ENCODE measurements around the gene FRY. TPM values are rescaled to one million over a fixed set of nuclear protein-coding genes. Genes with fewer than 3 reads are reported as not detected.

The FRY gene
- total RNA-seq, 2 experiments from 2014 or later = 1.2 to 1.5 TPM

- ATAC-seq (no peak), DNase-seq (no peak)
- Mint-ChIP-seq H3K27ac (no peak overlapping the region), H3K36me3 (no peaks in the 10 kb centered on the region), H3K9me3 (ENCODE audit: low read depth) (no peaks in the 10 kb centered on the region), H3K4me3 (no peak overlapping the region), H3K27me3 (peaks cover 10% of the 10 kb centered on the region), H3K4me1 (no peaks in the 10 kb centered on the region)
- CTCF ChIA-PET = no interaction called here
Observed at GRCh38 chr13:32202268-32202667, 170.7 kb downstream of the FRY start.

- CTCF ChIA-PET = no interaction called here
- no peak for ATAC-seq
Observed at GRCh38 chr13:32203221-32203620, 171.6 kb downstream of the FRY start.

GRCh38 chr13:32203736-32204135 lies 172.2 kb downstream of the FRY start:
- Mint-ChIP-seq H3K4me1 (no peaks in the 10 kb centered on the region), H3K27me3 (peaks cover 14% of the 10 kb centered on the region), H3K4me3 (no peak overlapping the region), H3K27ac (no peak overlapping the region), H3K36me3 (no peaks in the 10 kb centered on the region), H3K9me3 (ENCODE audit: low read depth) (no peaks in the 10 kb centered on the region)
- CTCF ChIA-PET = no interaction called here
- DNase-seq = no peak
- no peak for ATAC-seq

More at GRCh38 chr13:32203221-32203620, 171.6 kb downstream of the FRY start:
- no peak overlapping the region for H3K4me3 Mint-ChIP-seq
- no peaks in the 10 kb centered on the region for H3K4me1 Mint-ChIP-seq
- H3K27ac Mint-ChIP-seq = no peak overlapping the region
- no peak for DNase-seq
- H3K9me3 Mint-ChIP-seq (ENCODE audit: low read depth) = no peaks in the 10 kb centered on the region
- no peaks in the 10 kb centered on the region for H3K36me3 Mint-ChIP-seq
- H3K27me3 Mint-ChIP-seq = peaks cover 11% of the 10 kb centered on the region

DNA sequence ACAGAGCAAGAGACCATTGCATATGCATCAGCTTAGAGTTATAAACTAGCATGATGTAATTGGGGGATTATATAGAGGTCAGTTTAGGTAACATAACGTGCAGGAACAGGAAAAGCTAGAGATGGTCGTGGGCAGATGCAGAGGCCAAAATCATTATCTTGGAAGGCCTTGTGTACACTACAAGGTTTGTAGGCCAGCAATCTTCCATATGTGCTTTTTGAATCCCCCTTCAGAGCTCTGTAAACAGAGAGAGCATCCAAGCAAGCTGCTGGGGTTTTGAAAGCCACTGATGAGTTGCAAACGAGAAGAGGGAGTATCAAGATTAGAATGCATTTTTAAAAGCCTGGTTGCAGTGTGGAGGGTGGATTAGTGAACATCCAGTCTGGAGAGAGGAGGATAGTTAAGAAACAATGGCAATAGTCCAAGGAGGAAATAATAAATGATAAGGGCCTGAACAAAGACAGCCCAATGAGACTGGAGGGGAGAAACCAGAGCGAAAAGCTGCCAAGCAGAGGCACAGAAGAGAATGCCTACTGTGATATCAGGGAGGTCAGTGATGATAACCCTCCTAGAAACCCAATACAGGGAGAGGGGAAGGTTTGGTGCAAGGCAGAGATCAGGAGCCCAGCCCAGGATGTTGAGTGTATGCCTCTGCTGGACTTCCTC lies 174.0 kb downstream of the FRY start:
- no peaks in the 10 kb centered on the region for H3K9me3 Mint-ChIP-seq (ENCODE audit: low read depth)
- H3K27ac Mint-ChIP-seq = no peak overlapping the region
- H3K36me3 Mint-ChIP-seq = no peaks in the 10 kb centered on the region
- CTCF ChIA-PET = no interaction called here
- ATAC-seq (no peak), DNase-seq (no peak)
- H3K4me1 Mint-ChIP-seq = no peaks in the 10 kb centered on the region
- H3K27me3 Mint-ChIP-seq = peaks cover 14% of the 10 kb centered on the region
- no peak overlapping the region for H3K4me3 Mint-ChIP-seq

GRCh38 chr13:32206097-32206740 lies 174.6 kb downstream of the FRY start:
- DNase-seq (no peak), ATAC-seq (no peak)
- no peaks in the 10 kb centered on the region for H3K36me3 Mint-ChIP-seq
- no peak overlapping the region for H3K4me3 Mint-ChIP-seq
- H3K4me1 Mint-ChIP-seq = no peaks in the 10 kb centered on the region
- H3K27me3 Mint-ChIP-seq = peaks cover 16% of the 10 kb centered on the region
- no peaks in the 10 kb centered on the region for H3K9me3 Mint-ChIP-seq (ENCODE audit: low read depth)
- H3K27ac Mint-ChIP-seq = no peak overlapping the region
- CTCF ChIA-PET = no interaction called here

GRCh38 chr13:32208860-32209259 lies 177.3 kb downstream of the FRY start:
- Mint-ChIP-seq H3K4me1 (no peaks in the 10 kb centered on the region), H3K4me3 (no peak overlapping the region), H3K36me3 (no peaks in the 10 kb centered on the region), H3K27me3 (peaks cover 19% of the 10 kb centered on the region), H3K9me3 (ENCODE audit: low read depth) (no peaks in the 10 kb centered on the region), H3K27ac (no peak overlapping the region)
- ATAC-seq (no peak), DNase-seq (no peak)
- CTCF ChIA-PET = no interaction called here

DNA sequence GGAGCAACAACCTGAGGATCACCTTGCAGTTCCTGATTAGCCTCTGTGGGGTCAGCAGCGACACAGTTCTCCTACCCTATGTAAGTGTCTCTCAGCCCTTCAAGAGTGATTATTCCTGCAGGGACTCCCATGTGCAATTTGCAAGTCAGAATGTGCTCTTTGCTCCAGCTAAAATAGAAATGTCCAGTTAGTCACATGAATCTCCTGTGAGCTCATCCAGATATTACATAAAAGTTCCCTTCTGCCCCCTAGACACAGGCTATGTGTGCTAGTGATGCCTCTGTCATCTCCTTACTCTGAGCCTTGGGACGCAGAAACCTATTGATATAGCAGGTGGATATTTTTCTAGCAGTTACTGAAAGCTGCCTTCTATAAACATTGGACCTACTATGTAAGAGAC lies 178.1 kb downstream of the FRY start:
- Mint-ChIP-seq H3K9me3 (ENCODE audit: low read depth) (no peaks in the 10 kb centered on the region), H3K36me3 (no peaks in the 10 kb centered on the region), H3K27me3 (peaks cover 17% of the 10 kb centered on the region), H3K4me1 (no peaks in the 10 kb centered on the region), H3K4me3 (no peak overlapping the region), H3K27ac (no peak overlapping the region)
- ATAC-seq (no peak), DNase-seq (no peak)
- CTCF ChIA-PET = no interaction called here

DNA sequence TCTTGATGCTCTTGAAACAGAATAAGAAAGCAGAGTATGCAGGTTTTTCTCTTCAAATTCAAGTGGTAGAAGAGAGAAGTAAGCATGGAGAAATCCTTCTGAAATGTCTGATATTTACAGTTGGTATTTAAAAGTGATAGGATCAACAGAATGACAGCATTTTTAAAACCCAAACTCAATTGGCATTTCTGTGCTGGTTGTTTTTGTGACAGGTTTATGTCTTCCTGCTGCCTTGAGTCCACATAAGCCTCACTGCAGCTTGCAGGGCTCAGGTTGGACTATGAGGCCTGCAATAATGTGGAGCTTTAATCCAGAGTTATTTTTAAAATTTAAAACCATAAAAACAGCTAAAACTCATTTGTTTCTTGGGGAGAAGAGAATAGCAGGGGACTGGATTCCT lies 178.5 kb downstream of the FRY start:
- no peaks in the 10 kb centered on the region for H3K9me3 Mint-ChIP-seq (ENCODE audit: low read depth)
- H3K27ac Mint-ChIP-seq = no peak overlapping the region
- H3K36me3 Mint-ChIP-seq = no peaks in the 10 kb centered on the region
- peaks cover 17% of the 10 kb centered on the region for H3K27me3 Mint-ChIP-seq
- H3K4me1 Mint-ChIP-seq = no peaks in the 10 kb centered on the region
- DNase-seq = no peak
- no peak for ATAC-seq
- no peak overlapping the region for H3K4me3 Mint-ChIP-seq
- CTCF ChIA-PET = no interaction called here

- Mint-ChIP-seq H3K27me3 (peaks cover 12% of the 10 kb centered on the region), H3K9me3 (ENCODE audit: low read depth) (no peaks in the 10 kb centered on the region), H3K4me3 (no peak overlapping the region), H3K36me3 (no peaks in the 10 kb centered on the region), H3K27ac (no peak overlapping the region), H3K4me1 (no peaks in the 10 kb centered on the region)
- CTCF ChIA-PET = no interaction called here
- ATAC-seq (no peak), DNase-seq (no peak)
Observed at GRCh38 chr13:32211813-32212212, 180.2 kb downstream of the FRY start.

DNA sequence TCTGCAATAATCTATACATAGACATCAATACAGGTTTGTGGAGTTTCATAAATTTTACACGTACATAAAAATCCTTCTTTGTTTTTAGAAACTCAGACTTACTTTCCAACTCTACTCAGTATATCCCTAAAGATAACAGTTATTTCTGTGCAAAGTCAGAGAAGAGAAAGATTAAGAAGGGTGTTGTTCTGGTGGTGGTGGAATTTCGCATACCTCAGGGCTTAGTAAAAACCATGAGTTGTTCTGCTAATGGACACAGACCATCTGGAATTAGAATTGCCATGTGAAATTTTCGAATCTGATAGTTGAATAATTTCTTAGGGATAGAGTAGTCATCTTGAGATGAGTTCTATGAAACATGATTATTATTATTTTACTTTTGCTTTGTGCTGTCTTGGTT lies 180.8 kb downstream of the FRY start:
- CTCF ChIA-PET = no interaction called here
- DNase-seq (no peak), ATAC-seq (no peak)
- H3K27ac Mint-ChIP-seq = no peak overlapping the region
- no peaks in the 10 kb centered on the region for H3K9me3 Mint-ChIP-seq (ENCODE audit: low read depth)
- no peaks in the 10 kb centered on the region for H3K36me3 Mint-ChIP-seq
- H3K4me1 Mint-ChIP-seq = no peaks in the 10 kb centered on the region
- H3K4me3 Mint-ChIP-seq = no peak overlapping the region
- H3K27me3 Mint-ChIP-seq = peaks cover 8% of the 10 kb centered on the region

DNA sequence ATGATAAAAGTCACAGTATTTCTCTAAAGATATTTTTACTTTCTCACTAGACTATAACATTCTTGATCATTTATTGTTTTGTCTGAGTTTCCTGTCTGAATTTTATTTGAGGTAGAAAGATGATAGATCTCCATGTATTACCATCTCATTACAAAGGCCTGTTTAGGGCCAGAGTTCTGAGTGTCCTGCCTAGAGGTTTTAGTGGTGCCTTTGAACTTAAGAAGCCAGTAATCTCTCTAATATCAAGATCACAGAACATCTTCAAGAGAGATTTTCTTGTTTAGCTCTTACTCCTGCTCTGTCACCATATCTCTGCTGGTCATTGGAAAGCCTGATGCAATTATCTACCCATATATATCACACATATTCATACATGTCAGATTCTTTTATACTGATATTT lies 182.1 kb downstream of the FRY start:
- peaks cover 5% of the 10 kb centered on the region for H3K27me3 Mint-ChIP-seq
- DNase-seq (no peak), ATAC-seq (no peak)
- H3K9me3 Mint-ChIP-seq (ENCODE audit: low read depth) = no peaks in the 10 kb centered on the region
- H3K36me3 Mint-ChIP-seq = no peaks in the 10 kb centered on the region
- H3K4me1 Mint-ChIP-seq = no peaks in the 10 kb centered on the region
- CTCF ChIA-PET = no interaction called here
- H3K27ac Mint-ChIP-seq = no peak overlapping the region
- no peak overlapping the region for H3K4me3 Mint-ChIP-seq

DNA sequence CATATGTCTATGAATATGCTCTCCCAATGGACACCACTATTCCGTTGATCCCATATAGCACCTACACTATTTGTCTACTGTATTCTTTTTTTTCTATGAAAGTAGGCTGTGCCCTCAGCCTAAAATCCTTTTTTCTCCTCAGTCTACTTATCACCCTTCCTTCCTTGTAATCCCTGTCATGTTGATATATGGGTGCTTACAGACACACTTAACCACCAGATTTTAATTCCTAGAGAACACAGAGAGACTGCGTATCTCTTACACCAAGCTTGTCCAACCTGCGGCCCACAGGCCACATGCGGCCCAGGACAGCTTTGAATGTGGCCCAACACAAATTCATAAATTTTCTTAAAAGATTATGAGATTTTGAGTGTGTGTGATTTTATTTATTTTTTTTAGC lies 182.5 kb downstream of the FRY start:
- CTCF ChIA-PET = no interaction called here
- ATAC-seq = no peak

DNA sequence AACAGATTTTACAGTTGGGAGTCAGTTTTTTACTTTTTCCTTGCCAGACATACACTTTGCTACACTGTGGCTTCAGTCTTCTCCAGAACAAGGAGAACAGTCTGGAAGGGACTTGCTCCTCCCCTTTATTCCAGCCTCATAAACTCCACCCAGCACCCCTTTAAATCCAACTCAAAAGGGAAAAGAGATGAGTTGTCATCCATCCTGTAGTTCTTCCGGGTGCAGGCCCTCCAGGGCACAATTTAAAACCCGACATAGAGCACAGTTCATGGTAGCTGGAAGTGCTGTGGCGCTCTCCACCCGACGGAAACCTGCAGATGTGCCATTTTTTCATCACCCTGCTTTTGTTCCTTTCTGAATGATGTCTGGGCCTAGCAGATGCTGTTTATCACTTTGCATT lies 184.7 kb downstream of the FRY start:
- ATAC-seq (no peak), DNase-seq (no peak)
- H3K9me3 Mint-ChIP-seq (ENCODE audit: low read depth) = no peaks in the 10 kb centered on the region
- H3K27ac Mint-ChIP-seq = no peak overlapping the region
- H3K27me3 Mint-ChIP-seq = peaks cover 3% of the 10 kb centered on the region
- H3K4me3 Mint-ChIP-seq = no peak overlapping the region
- no peaks in the 10 kb centered on the region for H3K4me1 Mint-ChIP-seq
- no peaks in the 10 kb centered on the region for H3K36me3 Mint-ChIP-seq
- CTCF ChIA-PET = no interaction called here

More for the DNA sequence above, 182.5 kb downstream of the FRY start:
- no peaks in the 10 kb centered on the region for H3K9me3 Mint-ChIP-seq (ENCODE audit: low read depth)
- DNase-seq = no peak
- H3K27ac Mint-ChIP-seq = no peak overlapping the region
- no peak overlapping the region for H3K4me3 Mint-ChIP-seq
- peaks cover 5% of the 10 kb centered on the region for H3K27me3 Mint-ChIP-seq
- no peaks in the 10 kb centered on the region for H3K4me1 Mint-ChIP-seq
- no peaks in the 10 kb centered on the region for H3K36me3 Mint-ChIP-seq

GRCh38 chr13:32222046-32222676 lies 190.6 kb downstream of the FRY start:
- no peak overlapping the region for H3K4me3 Mint-ChIP-seq
- DNase-seq (no peak), ATAC-seq (no peak)
- H3K27ac Mint-ChIP-seq = no peak overlapping the region
- no peaks in the 10 kb centered on the region for H3K36me3 Mint-ChIP-seq
- CTCF ChIA-PET = interaction anchor here (1.3 kb wide), 1 partner anchor 9 kb away, joined by 3 read pairs; no protein-coding TSS in a partner anchor
- H3K27me3 Mint-ChIP-seq = peaks cover 3% of the 10 kb centered on the region
- H3K9me3 Mint-ChIP-seq (ENCODE audit: low read depth) = no peaks in the 10 kb centered on the region
- H3K4me1 Mint-ChIP-seq = no peaks in the 10 kb centered on the region
